HFFc6 (cell line): Measurements from ENCODE around the gene PPFIBP1. TPM values are rescaled to one million over a fixed set of nuclear protein-coding genes. Genes with fewer than 3 reads are reported as not detected.
"Not testable (repeated sequence)": the region's sequence is repeated elsewhere in the genome, so short reads cannot be mapped to it uniquely, and the experiment has no call there.

Source experiments
- DNase-seq: peaks from one replicate; pipeline ENCODE4 v3.0.0-alpha.2; 2018
- H3K27ac Mint-ChIP-seq: 2 replicates; pipeline ENCODE4 v1.8.0; 2020; ENCODE audit warnings: mild to moderate bottlenecking, mixed read lengths
- H3K27me3 Mint-ChIP-seq: 2 replicates; pipeline ENCODE4 v1.8.0; 2021; ENCODE audit warnings: mild to moderate bottlenecking, moderate library complexity, mixed read lengths; ENCODE audit not compliant: insufficient read depth
- H3K36me3 Mint-ChIP-seq: 2 replicates; pipeline ENCODE4 v1.8.0; 2021; ENCODE audit warnings: low read depth, mixed read lengths
- H3K4me1 Mint-ChIP-seq: 2 replicates; pipeline ENCODE4 v1.8.0; 2020; ENCODE audit warnings: low read depth, mixed read lengths
- H3K4me3 Mint-ChIP-seq: 2 replicates; pipeline ENCODE4 v1.8.0; 2020; ENCODE audit warnings: mild to moderate bottlenecking, moderate library complexity, mixed read lengths
- H3K9me3 Mint-ChIP-seq: 2 replicates; pipeline ENCODE4 v1.8.0; 2020; ENCODE audit warnings: mild to moderate bottlenecking, mixed read lengths
- CTCF ChIP-seq: fragments of 200-600 bp; sonication (generic); IDR thresholded peaks from 2 replicates; pipeline ENCODE4 v1.5.0; 2021; ENCODE audit warnings: antibody characterized with exemption, mild to moderate bottlenecking
- total RNA-seq, 6 experiments: library from RNA; stranded (reverse); fragmentation: NEBNext Ultra II Directional; extraction: Animal tissue kit (Norgen Biotek cat#: 25700); gene quantifications; 2 replicates in 1 of 6; 3 replicates in 5 of 6; pipeline ENCODE4 v1.2.3, GENCODE V29; 2021

PPFIBP1 gene
- total RNA-seq, 6 experiments from 2014 or later: 79.1 to 104 (median 92.0) TPM

DNA sequence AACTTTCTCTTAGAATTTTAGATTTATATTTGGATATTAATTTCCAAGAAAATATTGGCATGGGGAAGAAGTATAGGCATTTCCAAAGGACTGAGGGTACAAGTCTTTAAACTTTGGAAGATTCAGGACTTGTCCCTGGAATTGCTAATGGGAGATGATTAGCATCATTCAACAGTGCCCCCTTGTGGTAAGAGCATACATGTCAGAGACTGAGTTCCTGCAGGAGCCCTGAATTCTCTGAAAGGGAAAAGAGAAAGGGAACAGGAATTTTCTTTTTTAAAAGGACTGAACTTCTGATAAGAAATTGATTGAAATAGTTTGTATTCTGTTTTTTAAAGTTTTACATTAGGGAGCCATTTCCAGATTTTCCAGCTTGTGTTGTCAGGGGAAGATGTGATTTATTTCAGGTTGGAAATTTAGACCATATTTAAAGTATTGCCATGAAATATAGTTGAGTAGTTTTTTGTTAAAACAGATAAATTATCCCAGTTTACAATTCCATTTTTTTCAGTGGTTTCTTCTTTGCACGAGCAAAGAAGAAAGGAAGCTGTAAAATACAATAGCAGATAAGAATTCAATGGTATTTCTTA is 128.3 kb downstream of the PPFIBP1 start:
- Mint-ChIP-seq H3K36me3 (peaks cover 20% of the 10 kb centered on the region), H3K4me3 (no peak overlapping the region), H3K9me3 (no peaks in the 10 kb centered on the region), H3K27ac (no peak overlapping the region), H3K4me1 (peaks cover 21% of the 10 kb centered on the region), H3K27me3 (no peaks in the 10 kb centered on the region)
- peak; percentile 71 for DNase-seq
- peak; percentile 97 for TF ChIP-seq CTCF

DNA sequence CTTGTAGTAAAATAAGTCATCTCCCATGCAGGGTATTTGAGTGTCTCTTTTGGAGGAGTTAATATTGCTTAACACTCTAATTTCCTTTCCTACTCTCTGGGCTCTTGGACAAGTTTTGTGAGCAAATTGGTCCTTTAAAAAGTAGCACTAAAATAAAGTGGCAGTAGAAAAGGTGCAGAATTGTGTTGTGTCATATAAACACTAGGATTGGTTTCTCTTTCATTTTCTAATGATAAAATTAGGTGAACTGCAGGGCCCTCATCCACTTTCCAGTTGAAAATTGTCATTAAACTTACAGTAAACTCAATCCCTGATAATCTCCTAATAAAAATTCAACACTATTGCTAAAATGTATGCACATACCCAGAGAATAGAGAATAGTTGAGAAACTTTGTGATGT is 129.7 kb downstream of the PPFIBP1 start:
- Mint-ChIP-seq H3K4me3 (no peak overlapping the region), H3K36me3 (peaks cover 24% of the 10 kb centered on the region), H3K9me3 (no peaks in the 10 kb centered on the region), H3K27me3 (no peaks in the 10 kb centered on the region), H3K27ac (no peak overlapping the region; the same call in 1 of the 2 replicates), H3K4me1 (peaks cover 21% of the 10 kb centered on the region)
- no peak for TF ChIP-seq CTCF
- DNase-seq: no peak

GRCh38 chr12:27655476-27655875 is 131.5 kb downstream of the PPFIBP1 start:
- not testable (repeated sequence) for H3K27me3 Mint-ChIP-seq, H3K9me3 Mint-ChIP-seq, H3K27ac Mint-ChIP-seq, H3K4me3 Mint-ChIP-seq, DNase-seq
- peaks cover 21% of the 10 kb centered on the region for H3K4me1 Mint-ChIP-seq
- peaks cover 27% of the 10 kb centered on the region for H3K36me3 Mint-ChIP-seq

GRCh38 chr12:27657296-27657695 is 133.3 kb downstream of the PPFIBP1 start:
- peaks cover 23% of the 10 kb centered on the region for H3K36me3 Mint-ChIP-seq
- DNase-seq: no peak
- H3K9me3 Mint-ChIP-seq: no peaks in the 10 kb centered on the region
- peaks cover 3% of the 10 kb centered on the region for H3K4me1 Mint-ChIP-seq
- no peak overlapping the region for H3K27ac Mint-ChIP-seq
- no peaks in the 10 kb centered on the region for H3K27me3 Mint-ChIP-seq
- TF ChIP-seq CTCF: no peak
- no peak overlapping the region for H3K4me3 Mint-ChIP-seq

DNA sequence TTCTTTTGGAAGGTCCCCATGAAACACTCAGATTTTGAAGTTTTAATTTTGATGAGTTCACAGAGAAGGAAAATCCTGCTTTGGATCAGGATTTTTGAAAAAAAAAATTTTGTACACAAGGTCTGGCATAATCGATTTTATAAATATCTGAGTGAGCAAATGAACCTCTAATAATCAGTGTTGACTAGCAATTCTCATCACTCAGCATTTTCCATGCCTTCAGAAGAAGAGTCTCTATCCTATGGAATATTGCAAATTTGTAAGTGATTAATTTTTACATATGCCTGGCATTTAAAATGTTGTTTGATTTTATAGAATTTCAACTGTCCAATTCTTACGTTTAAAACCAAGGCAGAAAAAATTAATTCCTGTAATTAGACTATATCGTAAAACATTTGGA is 141.7 kb downstream of the PPFIBP1 start:
- H3K27ac Mint-ChIP-seq: no peak overlapping the region
- peaks cover 13% of the 10 kb centered on the region for H3K4me1 Mint-ChIP-seq
- DNase-seq: no peak
- no peaks in the 10 kb centered on the region for H3K9me3 Mint-ChIP-seq
- TF ChIP-seq CTCF: no peak
- H3K4me3 Mint-ChIP-seq: no peak overlapping the region
- no peaks in the 10 kb centered on the region; the same call in 1 of the 2 replicates for H3K27me3 Mint-ChIP-seq
- peaks cover 66% of the 10 kb centered on the region for H3K36me3 Mint-ChIP-seq

- H3K36me3 Mint-ChIP-seq: peaks cover 61% of the 10 kb centered on the region
- no peak for DNase-seq
- H3K4me3 Mint-ChIP-seq: no peak overlapping the region
- TF ChIP-seq CTCF: no peak
- no peak overlapping the region for H3K27ac Mint-ChIP-seq
- no peaks in the 10 kb centered on the region; the same call in 1 of the 2 replicates for H3K27me3 Mint-ChIP-seq
- H3K4me1 Mint-ChIP-seq: peaks cover 13% of the 10 kb centered on the region
- H3K9me3 Mint-ChIP-seq: no peaks in the 10 kb centered on the region
Measured at GRCh38 chr12:27666510-27666909, 142.5 kb downstream of the PPFIBP1 start.
